H9 (cell line): ENCODE data around the gene PTPRR. TPM values are rescaled to one million over a fixed set of nuclear protein-coding genes. Genes with fewer than 3 reads are reported as not detected.

ENCODE experiments used
- DNase-seq: peaks from one replicate; pipeline ENCODE4 v3.0.0-alpha.2; 2017
- H2AFZ ChIP-seq: one replicate; pipeline ENCODE4 v1.6.1; 2013; ENCODE audit warnings: mild to moderate bottlenecking, low read length, control low read depth, moderate library complexity
- H2AK5ac ChIP-seq: 2 replicates; pipeline ENCODE4 v1.6.1; 2013; ENCODE audit warnings: low read length, control low read depth, mixed read lengths; ENCODE audit not compliant: insufficient read length
- H2BK120ac ChIP-seq: one replicate; pipeline ENCODE4 v1.6.1; 2013; ENCODE audit warnings: low read depth, mild to moderate bottlenecking, low read length, control low read depth, inconsistent platforms; ENCODE audit not compliant: poor library complexity, severe bottlenecking
- H2BK12ac ChIP-seq: 2 replicates; pipeline ENCODE4 v1.6.1; 2013; ENCODE audit warnings: low read length, control low read depth, mixed read lengths, low read depth; ENCODE audit not compliant: insufficient read length
- H2BK15ac ChIP-seq: 2 replicates; pipeline ENCODE4 v1.6.1; 2013; ENCODE audit warnings: low read depth, low read length, control low read depth
- H2BK20ac ChIP-seq: one replicate; pipeline ENCODE4 v1.6.1; 2013; ENCODE audit warnings: low read depth, mild to moderate bottlenecking, low read length, control low read depth, inconsistent platforms; ENCODE audit not compliant: poor library complexity, severe bottlenecking
- H2BK5ac ChIP-seq: 2 replicates; pipeline ENCODE4 v1.6.1; 2013; ENCODE audit warnings: low read length, control low read depth, mixed read lengths; ENCODE audit not compliant: insufficient read length
- H3K14ac ChIP-seq: 2 replicates; pipeline ENCODE4 v1.6.1; 2013; ENCODE audit warnings: low read length, control low read depth; ENCODE audit not compliant: insufficient read depth
- H3K18ac ChIP-seq: 2 replicates; pipeline ENCODE4 v1.6.1; 2013; ENCODE audit warnings: low read depth, mild to moderate bottlenecking, mixed read lengths, low read length, control low read depth; ENCODE audit not compliant: insufficient read length
- H3K23ac ChIP-seq: 2 replicates; pipeline ENCODE4 v1.6.1; 2013; ENCODE audit warnings: low read length, control low read depth, mixed read lengths, low read depth; ENCODE audit not compliant: insufficient read length
- H3K23me2 ChIP-seq: 2 replicates; pipeline ENCODE4 v1.6.1; 2013; ENCODE audit warnings: low read depth, mild to moderate bottlenecking, mixed read lengths, low read length, control low read depth; ENCODE audit not compliant: insufficient read length, poor library complexity, severe bottlenecking
- H3K27ac ChIP-seq: 2 replicates; pipeline ENCODE4 v1.5.1; 2013; ENCODE audit warnings: low read length, control low read depth, mixed read lengths, low read depth; ENCODE audit not compliant: insufficient read length
- H3K27me3 ChIP-seq: 2 replicates; pipeline ENCODE4 v1.6.1; 2013; ENCODE audit warnings: low read length, control low read depth, inconsistent platforms; ENCODE audit not compliant: insufficient read depth
- H3K4ac ChIP-seq: 2 replicates; pipeline ENCODE4 v1.6.1; 2013; ENCODE audit warnings: low read depth, mild to moderate bottlenecking, control low read depth, inconsistent platforms, low read length, moderate library complexity
- H3K4me1 ChIP-seq: 2 replicates; pipeline ENCODE4 v1.6.1; 2013; ENCODE audit warnings: low read length, control low read depth, inconsistent platforms; ENCODE audit not compliant: insufficient read depth
- H3K4me2 ChIP-seq: 2 replicates; pipeline ENCODE4 v1.6.1; 2013; ENCODE audit warnings: low read length, control low read depth, mixed read lengths; ENCODE audit not compliant: insufficient read length, insufficient read depth
- H3K56ac ChIP-seq: 2 replicates; pipeline ENCODE4 v1.6.1; 2013; ENCODE audit warnings: low read depth, mild to moderate bottlenecking, mixed read lengths, low read length, control low read depth; ENCODE audit not compliant: insufficient read length
- H3K79me1 ChIP-seq: 2 replicates; pipeline ENCODE4 v1.6.1; 2013; ENCODE audit warnings: low read depth, mild to moderate bottlenecking, moderate library complexity, low read length, control low read depth, inconsistent platforms; ENCODE audit not compliant: insufficient read depth, poor library complexity, severe bottlenecking
- H3K79me2 ChIP-seq: 2 replicates; pipeline ENCODE4 v1.6.1; 2013; ENCODE audit warnings: low read length, control low read depth, inconsistent platforms; ENCODE audit not compliant: insufficient read depth
- H3K9ac ChIP-seq: 2 replicates; pipeline ENCODE4 v1.6.1; 2013; ENCODE audit warnings: low read length, control low read depth, mixed read lengths; ENCODE audit not compliant: insufficient read length; ENCODE audit errors: extremely low read depth
- H3K9me3 ChIP-seq: one replicate; pipeline ENCODE4 v1.6.1; 2013; ENCODE audit warnings: low read depth, low read length, inconsistent platforms; ENCODE audit not compliant: control insufficient read depth
- H3T11ph ChIP-seq: one replicate; pipeline ENCODE4 v1.6.1; 2013; ENCODE audit warnings: mild to moderate bottlenecking, low read length, control low read depth, inconsistent platforms
- H4K20me1 ChIP-seq: one replicate; pipeline ENCODE4 v1.6.1; 2013; ENCODE audit not compliant: control insufficient read depth, insufficient read length, insufficient read depth
- H4K5ac ChIP-seq: 2 replicates; pipeline ENCODE4 v1.6.1; 2013; ENCODE audit warnings: low read depth, mild to moderate bottlenecking, mixed read lengths, low read length, control low read depth; ENCODE audit not compliant: insufficient read length
- H4K8ac ChIP-seq: replicated peaks from 2 replicates; pipeline ENCODE4 v1.6.1; 2013; ENCODE audit warnings: low read length, control low read depth, mixed read lengths, low read depth; ENCODE audit not compliant: insufficient read length
- H4K91ac ChIP-seq: 2 replicates; pipeline ENCODE4 v1.6.1; 2013; ENCODE audit warnings: low read depth, mild to moderate bottlenecking, moderate library complexity, mixed read lengths, low read length, control low read depth; ENCODE audit not compliant: insufficient read length
- H3K27ac Mint-ChIP-seq, 3 experiments: 2 replicates in 2 of 3; 3 replicates in 1 of 3; pipeline ENCODE4 v1.8.0; 2020 to 2021; ENCODE audit warnings: mixed read lengths in 3 of 3, mild to moderate bottlenecking in 1 of 3, moderate library complexity in 1 of 3
- H3K27me3 Mint-ChIP-seq: 2 replicates; pipeline ENCODE4 v1.8.0; 2021; ENCODE audit warnings: low read depth, mild to moderate bottlenecking, moderate library complexity, mixed read lengths
- H3K36me3 Mint-ChIP-seq, 3 experiments: 2 replicates in 2 of 3; 3 replicates in 1 of 3; pipeline ENCODE4 v1.8.0; 2020 to 2021; ENCODE audit warnings: low read depth in 3 of 3, mixed read lengths in 3 of 3; ENCODE audit not compliant: insufficient read depth in 1 of 3
- H3K4me1 Mint-ChIP-seq, 2 experiments: 2 replicates each; pipeline ENCODE4 v1.8.0; 2020; ENCODE audit warnings: mixed read lengths in 2 of 2
- H3K4me3 Mint-ChIP-seq, 2 experiments: 2 replicates in 1 of 2; 3 replicates in 1 of 2; pipeline ENCODE4 v1.8.0; 2020 to 2021; ENCODE audit warnings: mild to moderate bottlenecking in 2 of 2, mixed read lengths in 2 of 2, moderate library complexity in 1 of 2
- H3K9me3 Mint-ChIP-seq, 2 experiments: 2 replicates in 1 of 2; 3 replicates in 1 of 2; pipeline ENCODE4 v1.8.0; 2020; ENCODE audit warnings: mild to moderate bottlenecking in 2 of 2, mixed read lengths in 2 of 2, moderate library complexity in 1 of 2
- CTCF ChIP-seq: fragments of 200-600 bp; sonication (generic); conservative IDR thresholded peaks from 3 replicates; pipeline ENCODE4 v1.8.0; 2021; ENCODE audit warnings: antibody characterized with exemption, mild to moderate bottlenecking
- WGBS: extraction: QIAGEN DNeasy Blood & Tissue Kit; methylation state at CpG from one replicate; pipeline ENCODE4 v1.1.7; 2013; ENCODE audit warnings: missing lambda C conversion rate, low lambda C conversion rate, mixed read lengths; ENCODE audit not compliant: insufficient read length; ENCODE audit errors: extremely low coverage; 5-methylcytosine and 5-hydroxymethylcytosine counted together
- total RNA-seq: library from RNA; stranded (reverse); gene quantifications from 2 replicates; pipeline ENCODE4 v1.2.1, GENCODE V29; 2021

PTPRR gene
- total RNA-seq, 1 experiment from 2014 or later = 0.22 TPM

- TF ChIP-seq CTCF = peak; percentile 24; the same call in 1 of the 3 replicates
- WGBS = no CpG with 5 or more reads among the region's 11 CpGs
- peaks cover 23 to 33% of the 10 kb centered on the region in 2 experiments for H3K4me1 Mint-ChIP-seq
These were observed 198.7 kb downstream of the PTPRR start for GRCh38 chr12:70721656-70722357.

More at GRCh38 chr12:70721656-70722357, 198.7 kb downstream of the PTPRR start:
- Histone ChIP-seq H3K4me2 (no peak overlapping the region), H2BK5ac (no peak overlapping the region), H3K79me2 (no peaks in the 10 kb centered on the region), H3K4me1 (peaks cover 12% of the 10 kb centered on the region), H4K20me1 (no peaks in the 10 kb centered on the region), H2BK12ac (no peak overlapping the region), H2BK15ac (no peak overlapping the region), H3K23me2 (peaks cover 3% of the 10 kb centered on the region), H3K9me3 (no peaks in the 10 kb centered on the region), H3K27ac (peak overlapping the region; percentile 42), H3K27me3 (no peaks in the 10 kb centered on the region), H4K5ac (no peak overlapping the region), H3K23ac (no peak overlapping the region), H3K14ac (no peak overlapping the region), H4K8ac (no peak overlapping the region), H2AFZ (no peak overlapping the region), H3K18ac (no peak overlapping the region), H2AK5ac (no peak overlapping the region), H3K9ac (no peak overlapping the region), H3K4ac (no peak overlapping the region), H2BK20ac (no peak overlapping the region), H3K56ac (no peak overlapping the region), H2BK120ac (no peak overlapping the region), H3T11ph (no peak overlapping the region), H4K91ac (no peak overlapping the region), H3K79me1 (no peaks in the 10 kb centered on the region)
- Mint-ChIP-seq H3K9me3 (no peaks in the 10 kb centered on the region), H3K27ac (peak overlapping the region; percentile 2 to 72 (median 65); a peak in 4 of 7 replicates), H3K27me3 (no peaks in the 10 kb centered on the region), H3K4me3 (peak overlapping the region in 1 of 2 experiments; percentile 10; a peak in 1 of 5 replicates), H3K36me3 (no peaks in the 10 kb centered on the region)
- DNase-seq = peak; percentile 50
